Neuronal stem cell (in vitro differentiated cells): ENCODE results near the gene KIAA0040.

ENCODE experiments used
- DNase-seq: peaks from one replicate; pipeline ENCODE4 v3.0.0-alpha.2; 2013; ENCODE audit warnings: low spot score
- H2AFZ ChIP-seq: one replicate; pipeline ENCODE4 v1.6.1; 2013; ENCODE audit warnings: mild to moderate bottlenecking, low read length, inconsistent platforms
- H2AK5ac ChIP-seq: 2 replicates; pipeline ENCODE4 v1.6.1; 2013; ENCODE audit warnings: low read depth, mild to moderate bottlenecking, inconsistent platforms, low read length, moderate library complexity, mixed read lengths
- H2BK120ac ChIP-seq: 2 replicates; pipeline ENCODE4 v1.6.1; 2013; ENCODE audit warnings: low read depth, mild to moderate bottlenecking, inconsistent platforms, low read length, moderate library complexity, mixed read lengths
- H2BK12ac ChIP-seq: one replicate; pipeline ENCODE4 v1.6.1; 2013; ENCODE audit warnings: low read length, inconsistent platforms
- H2BK15ac ChIP-seq: 2 replicates; pipeline ENCODE4 v1.6.1; 2013; ENCODE audit warnings: mild to moderate bottlenecking, low read length, inconsistent platforms, mixed read lengths
- H2BK5ac ChIP-seq: one replicate; pipeline ENCODE4 v1.6.1; 2013; ENCODE audit warnings: inconsistent platforms, mild to moderate bottlenecking, low read length, moderate library complexity
- H3K14ac ChIP-seq: one replicate; pipeline ENCODE4 v1.6.1; 2013; ENCODE audit warnings: low read length, inconsistent platforms
- H3K18ac ChIP-seq: 2 replicates; pipeline ENCODE4 v1.6.1; 2013; ENCODE audit warnings: low read length, inconsistent platforms
- H3K23ac ChIP-seq: 2 replicates; pipeline ENCODE4 v1.6.1; 2013; ENCODE audit warnings: low read depth, mild to moderate bottlenecking, mixed read lengths, low read length, inconsistent platforms; ENCODE audit not compliant: poor library complexity
- H3K27ac ChIP-seq: replicated peaks from 3 replicates; pipeline ENCODE4 v1.5.1; 2013; ENCODE audit warnings: low read length, inconsistent platforms
- H3K27me3 ChIP-seq, 3 experiments: 2 replicates each; pipeline ENCODE4 v1.6.1; 2013; ENCODE audit warnings: low read length in 3 of 3, mild to moderate bottlenecking in 2 of 3, inconsistent platforms in 1 of 3, low read depth in 1 of 3, mixed read lengths in 1 of 3, moderate library complexity in 1 of 3; ENCODE audit not compliant: control insufficient read depth in 3 of 3, insufficient read depth in 3 of 3
- H3K36me3 ChIP-seq, 2 donors: replicated peaks in 1 of 2; 2 replicates each; pipeline ENCODE4 v1.6.1; 2013; ENCODE audit warnings: low read length in 2 of 2; ENCODE audit not compliant: control insufficient read depth in 2 of 2, insufficient read depth in 2 of 2
- H3K4ac ChIP-seq: 2 replicates; pipeline ENCODE4 v1.6.1; 2013; ENCODE audit warnings: inconsistent platforms, mild to moderate bottlenecking, low read length, moderate library complexity
- H3K4me1 ChIP-seq, 2 donors: 1 replicate in 1 of 2; 2 replicates in 1 of 2; pipeline ENCODE4 v1.6.1; 2013; ENCODE audit warnings: low read length in 2 of 2, low read depth in 1 of 2; ENCODE audit not compliant: control insufficient read depth in 2 of 2, insufficient read depth in 1 of 2
- H3K4me2 ChIP-seq: one replicate; pipeline ENCODE4 v1.6.1; 2013; ENCODE audit warnings: mild to moderate bottlenecking, low read length, inconsistent platforms; ENCODE audit not compliant: insufficient read depth, poor library complexity, severe bottlenecking
- H3K4me3 ChIP-seq, 2 donors: 2 replicates each; pipeline ENCODE4 v1.5.1; 2013; ENCODE audit warnings: low read length in 2 of 2, mild to moderate bottlenecking in 2 of 2, inconsistent platforms in 1 of 2, moderate library complexity in 1 of 2
- H3K79me1 ChIP-seq: one replicate; pipeline ENCODE4 v1.6.1; 2013; ENCODE audit warnings: low read depth, mild to moderate bottlenecking, inconsistent platforms, low read length, moderate library complexity
- H3K9ac ChIP-seq: one replicate; pipeline ENCODE4 v1.6.1; 2013; ENCODE audit warnings: mild to moderate bottlenecking, low read depth, low read length, inconsistent platforms; ENCODE audit not compliant: poor library complexity
- H3K9me3 ChIP-seq, 2 donors: replicated peaks in 1 of 2; 2 replicates each; pipeline versions ENCODE3 to v1.6.1; 2013; ENCODE audit warnings: low read length in 2 of 2, mild to moderate bottlenecking in 2 of 2, inconsistent platforms in 1 of 2, low read depth in 1 of 2, mixed read lengths in 1 of 2, moderate library complexity in 1 of 2; ENCODE audit not compliant: control insufficient read depth in 2 of 2, insufficient read depth in 1 of 2
- H4K8ac ChIP-seq: one replicate; pipeline ENCODE4 v1.6.1; 2013; ENCODE audit warnings: low read depth, mild to moderate bottlenecking, inconsistent platforms, low read length, moderate library complexity
- H4K91ac ChIP-seq: one replicate; pipeline ENCODE4 v1.6.1; 2013; ENCODE audit warnings: low read length, low read depth, mild to moderate bottlenecking, inconsistent platforms; ENCODE audit not compliant: poor library complexity
- WGBS, 2 donors: extraction: QIAGEN DNeasy Blood & Tissue Kit; methylation state at CpG; one replicate each; pipeline ENCODE4 v1.1.7; 2013; ENCODE audit warnings: missing lambda C conversion rate in 2 of 2, mixed read lengths in 1 of 2; ENCODE audit not compliant: insufficient read length in 2 of 2, insufficient replicate concordance in 1 of 2; ENCODE audit errors: extremely low coverage in 2 of 2; 5-methylcytosine and 5-hydroxymethylcytosine counted together

KIAA0040 gene

GRCh38 chr1:175166746-175167145 is 25.8 kb downstream of the KIAA0040 start:
- no peak overlapping the region for H2AK5ac ChIP-seq
- H3K23ac ChIP-seq: no peak overlapping the region
- no peak overlapping the region for H2BK12ac ChIP-seq
- H2BK15ac ChIP-seq: no peak overlapping the region
- H3K36me3 ChIP-seq: no peaks in the 10 kb centered on the region
- H4K91ac ChIP-seq: no peak overlapping the region
- H3K27ac ChIP-seq: no peak overlapping the region
- H3K27me3 ChIP-seq: peaks cover 0 to 10% (median 1%) of the 10 kb centered on the region in 3 experiments
- no peaks in the 10 kb centered on the region for H3K9me3 ChIP-seq
- no peak overlapping the region for H2AFZ ChIP-seq
- no peak overlapping the region for H3K4me2 ChIP-seq
- no peak overlapping the region for H3K4me3 ChIP-seq
- H3K9ac ChIP-seq: no peak overlapping the region
- DNase-seq: no peak
- no peak overlapping the region for H3K18ac ChIP-seq
- H3K4me1 ChIP-seq: peaks cover 2 to 3% of the 10 kb centered on the region in 2 donors
- H2BK120ac ChIP-seq: no peak overlapping the region
- WGBS, 2 donors: no CpG with 5 or more reads among the region's 5 CpGs
- no peak overlapping the region for H2BK5ac ChIP-seq
- no peak overlapping the region for H3K14ac ChIP-seq
- no peak overlapping the region for H3K4ac ChIP-seq
- H3K79me1 ChIP-seq: no peaks in the 10 kb centered on the region
- no peak overlapping the region for H4K8ac ChIP-seq

GRCh38 chr1:175164751-175165150 is 27.8 kb downstream of the KIAA0040 start:
- H3K27me3 ChIP-seq: peaks cover 0 to 7% (median 0%) of the 10 kb centered on the region in 3 experiments
- no peak overlapping the region for H2BK15ac ChIP-seq
- H3K36me3 ChIP-seq: no peaks in the 10 kb centered on the region
- no peaks in the 10 kb centered on the region for H3K79me1 ChIP-seq
- H3K4me3 ChIP-seq: no peak overlapping the region
- H3K14ac ChIP-seq: no peak overlapping the region
- H3K9me3 ChIP-seq: no peaks in the 10 kb centered on the region
- no peak overlapping the region for H3K18ac ChIP-seq
- H3K4me1 ChIP-seq: peaks cover 0 to 2% of the 10 kb centered on the region in 2 donors
- no peak for DNase-seq
- no peak overlapping the region for H3K4ac ChIP-seq
- H4K91ac ChIP-seq: no peak overlapping the region
- WGBS, 2 donors: no CpG with 5 or more reads among the region's 2 CpGs
- H3K27ac ChIP-seq: no peak overlapping the region
- no peak overlapping the region for H2BK120ac ChIP-seq
- H3K23ac ChIP-seq: no peak overlapping the region
- no peak overlapping the region for H2BK12ac ChIP-seq
- no peak overlapping the region for H3K9ac ChIP-seq
- no peak overlapping the region for H2AFZ ChIP-seq
- no peak overlapping the region for H3K4me2 ChIP-seq
- no peak overlapping the region for H2BK5ac ChIP-seq
- H2AK5ac ChIP-seq: no peak overlapping the region
- no peak overlapping the region for H4K8ac ChIP-seq

GRCh38 chr1:175163702-175164101 is 28.9 kb downstream of the KIAA0040 start:
- no peak for DNase-seq
- H2AFZ ChIP-seq: no peak overlapping the region
- H3K4me3 ChIP-seq: no peak overlapping the region
- WGBS, 2 donors: no CpG with 5 or more reads among the region's 4 CpGs
- H2BK5ac ChIP-seq: peak overlapping the region; percentile 13
- H2BK120ac ChIP-seq: no peak overlapping the region
- H2BK15ac ChIP-seq: no peak overlapping the region
- no peak overlapping the region for H3K9ac ChIP-seq
- H3K9me3 ChIP-seq: no peaks in the 10 kb centered on the region
- peaks cover 0 to 2% of the 10 kb centered on the region in 2 donors for H3K4me1 ChIP-seq
- H3K27ac ChIP-seq: no peak overlapping the region
- no peak overlapping the region for H4K8ac ChIP-seq
- H3K23ac ChIP-seq: no peak overlapping the region
- no peak overlapping the region for H2BK12ac ChIP-seq
- no peaks in the 10 kb centered on the region for H3K36me3 ChIP-seq
- no peak overlapping the region for H3K4ac ChIP-seq
- no peak overlapping the region for H3K18ac ChIP-seq
- no peak overlapping the region for H3K14ac ChIP-seq
- H2AK5ac ChIP-seq: no peak overlapping the region
- H3K27me3 ChIP-seq: peaks cover 0 to 7% (median 0%) of the 10 kb centered on the region in 3 experiments
- no peak overlapping the region for H4K91ac ChIP-seq
- H3K79me1 ChIP-seq: no peaks in the 10 kb centered on the region
- H3K4me2 ChIP-seq: no peak overlapping the region

GRCh38 chr1:175162955-175163354 is 29.6 kb downstream of the KIAA0040 start:
- Histone ChIP-seq H3K4me1 (peaks cover 4 to 7% of the 10 kb centered on the region in 2 donors), H2BK5ac (no peak overlapping the region), H3K4me2 (no peak overlapping the region), H3K18ac (no peak overlapping the region), H2AK5ac (no peak overlapping the region), H2BK12ac (no peak overlapping the region), H3K27me3 (peaks cover 0 to 7% (median 0%) of the 10 kb centered on the region in 3 experiments), H3K27ac (no peak overlapping the region), H2BK120ac (no peak overlapping the region), H3K9ac (no peak overlapping the region), H3K4me3 (no peak overlapping the region), H3K79me1 (no peaks in the 10 kb centered on the region), H4K91ac (no peak overlapping the region), H3K36me3 (no peaks in the 10 kb centered on the region), H3K4ac (no peak overlapping the region), H2BK15ac (no peak overlapping the region), H3K14ac (no peak overlapping the region), H4K8ac (no peak overlapping the region), H2AFZ (no peak overlapping the region), H3K23ac (no peak overlapping the region), H3K9me3 (no peaks in the 10 kb centered on the region)
- WGBS, 2 donors: no CpG with 5 or more reads among the region's 4 CpGs
- DNase-seq: no peak
